K562 (cell line): ENCODE measurements around the gene SIPA1L2. TPM values are rescaled to one million over a fixed set of nuclear protein-coding genes. Genes with fewer than 3 reads are reported as not detected.

Source experiments
- ATAC-seq: fragments of 200-7000 bp; cut with Tn5 transposase; 3 replicates; pipeline ENCODE4 v1.9.1; 2020; ENCODE audit warnings: moderate library complexity
- BruUV-seq: library from RNA; stranded (reverse); fragments of 400-500 nt; replicated peaks from 2 replicates; lab custom pipeline; 2021; lab: Mats Ljungman, UMichigan
- CTCF ChIA-PET: fragments of 300-600 bp; formaldehyde crosslinking; extraction: SDS; loops from one replicate; lab custom pipeline; 2021; ENCODE audit warnings: low intra/inter-chr PET ratio; lab: Yijun Ruan, JAX
- POLR2A ChIA-PET: fragments of 300-600, 350-650 bp; sonication (Branson Sonifier 250); formaldehyde crosslinking; extraction: SDS; loops from one replicate; lab custom pipeline; 2021; ENCODE audit warnings: antibody characterized with exemption, inconsistent platforms; lab: Yijun Ruan, JAX
- DNase-seq, 4 experiments: peaks; one replicate each; pipeline versions ENCODE4 v3.0.0 to v3.0.0-alpha.2; 2011 to 2018; ENCODE audit warnings: low spot score in 3 of 4, mixed read lengths in 3 of 4; ENCODE audit errors: extremely low read depth in 1 of 4
- FAIRE-seq: peaks from 2 replicates; lab custom pipeline; 2011; peaks lifted over from hg19 to GRCh38; lab: Jason Lieb, UNC
- H2AFZ ChIP-seq: 2 replicates; pipeline ENCODE4 v1.6.0; 2011; ENCODE audit warnings: low read depth, low read length, control low read depth, inconsistent platforms
- H3K27ac ChIP-seq: fragments of 200-600 bp; 3 replicates; pipeline ENCODE4 v1.8.0; 2011; ENCODE audit warnings: low read depth, mild to moderate bottlenecking, control low read depth, inconsistent platforms, low read length, moderate library complexity, mixed read lengths; ENCODE audit errors: extremely low read depth
- H3K27me3 ChIP-seq, 2 experiments: fragments of 300-600 bp in 1 of 2; 2 replicates in 1 of 2; 3 replicates in 1 of 2; pipeline versions ENCODE4 v1.6.0 to v1.8.0; 2011; ENCODE audit warnings: inconsistent platforms in 2 of 2, low read length in 2 of 2, mild to moderate bottlenecking in 1 of 2, mixed read lengths in 1 of 2, moderate library complexity in 1 of 2; ENCODE audit not compliant: control insufficient read depth in 2 of 2, insufficient read depth in 2 of 2
- H3K36me3 ChIP-seq: fragments of 300-600 bp; 3 replicates; pipeline ENCODE4 v1.8.0; 2011; ENCODE audit warnings: mild to moderate bottlenecking, low read length, inconsistent platforms; ENCODE audit not compliant: control insufficient read depth, insufficient read depth
- H3K4me1 ChIP-seq, 2 experiments: fragments of 200-600 bp in 1 of 2; replicated peaks in 1 of 2; 2 replicates in 1 of 2; 3 replicates in 1 of 2; pipeline versions ENCODE4 v1.5.1 to v1.8.0; 2011; ENCODE audit warnings: inconsistent platforms in 2 of 2, low read length in 2 of 2, mild to moderate bottlenecking in 1 of 2, mixed read lengths in 1 of 2, moderate library complexity in 1 of 2; ENCODE audit not compliant: control insufficient read depth in 2 of 2, insufficient read depth in 2 of 2
- H3K4me2 ChIP-seq: 2 replicates; pipeline ENCODE4 v1.6.1; 2011; ENCODE audit warnings: low read length, control low read depth, inconsistent platforms, mixed read lengths; ENCODE audit not compliant: insufficient read depth
- H3K4me3 ChIP-seq: fragments of 200-600 bp; sonication (generic), shearing (Covaris generic); 2 replicates; pipeline ENCODE4 v1.5.1; 2016; ENCODE audit warnings: control low read depth, inconsistent platforms
- H3K79me2 ChIP-seq: fragments of 200-600 bp; 3 replicates; pipeline ENCODE4 v1.8.0; 2011; ENCODE audit warnings: low read length, inconsistent platforms; ENCODE audit not compliant: control insufficient read depth, insufficient read depth
- H3K9ac ChIP-seq, 2 experiments: 2 replicates each; pipeline versions ENCODE4 v1.6.0 to v1.6.1; 2011; ENCODE audit warnings: low read depth in 2 of 2, low read length in 2 of 2, control low read depth in 1 of 2, inconsistent platforms in 1 of 2, mild to moderate bottlenecking in 1 of 2, mixed read lengths in 1 of 2; ENCODE audit not compliant: insufficient read depth in 1 of 2
- H3K9me1 ChIP-seq: one replicate; pipeline ENCODE4 v1.6.0; 2011; ENCODE audit warnings: inconsistent platforms, mild to moderate bottlenecking, low read length, moderate library complexity; ENCODE audit not compliant: control insufficient read depth, insufficient read depth
- H3K9me3 ChIP-seq: replicated peaks from 2 replicates; pipeline ENCODE4 v1.5.1; 2011; ENCODE audit warnings: low read depth, low read length, inconsistent platforms; ENCODE audit not compliant: control insufficient read depth, insufficient read depth
- H4K20me1 ChIP-seq: replicated peaks from 2 replicates; pipeline ENCODE4 v1.6.1; 2011; ENCODE audit warnings: low read length, inconsistent platforms, mixed read lengths; ENCODE audit not compliant: control insufficient read depth, insufficient read depth
- BDP1 ChIP-seq: IDR thresholded peaks from 3 replicates; pipeline ENCODE4 v1.6.1; 2011; ENCODE audit not compliant: insufficient read length, insufficient read depth
- CBFB ChIP-seq: sonication (generic); formaldehyde crosslinking; IDR thresholded peaks from 2 replicates; pipeline ENCODE4 v1.4.0; 2020; ENCODE audit warnings: mild to moderate bottlenecking, missing genetic modification reagents
- NFE2 ChIP-seq: IDR thresholded peaks from 2 replicates; pipeline ENCODE4 v1.6.1; 2014; ENCODE audit warnings: antibody characterized with exemption, low read depth
- WGBS: fragments of 100-300 bp; shearing (Covaris generic); methylation state at CpG from one replicate; pipeline ENCODE4 v1.1.6; 2016; ENCODE audit warnings: low coverage, mixed read lengths; ENCODE audit not compliant: insufficient coverage; ENCODE audit errors: missing lambda C conversion rate; 5-methylcytosine and 5-hydroxymethylcytosine counted together
- in situ Hi-C: fragments of 300-500 bp; cut with MboI; formaldehyde crosslinking; loops from 4 replicates; pipeline ENCODE4 v1.15.0; 2018; ENCODE audit warnings: inconsistent platforms, mixed read lengths
- intact Hi-C: fragments of 100-400 bp; cut with micrococcal nuclease; formaldehyde crosslinking; loops from 2 replicates; pipeline ENCODE4 v1.14.2; 2022
- polyA plus RNA-seq, 8 experiments: library from polyadenylated mRNA; depleted of rRNA in 4 of 8; stranded (reverse) in 5 of 8; unstranded in 3 of 8; fragments of >200 nt; fragmentation: Nextera tagmentation in 2 of 8; fragmentation: Illumina TruSeq in 1 of 8; extraction: Ambion mirVana in 2 of 8; extraction: Trizol in 1 of 8; gene quantifications; 2 replicates each; pipeline versions ENCODE4 v1.2.1 to v1.2.3, GENCODE V29; 2011 to 2014; ENCODE audit warnings: inconsistent platforms in 1 of 8, missing spikeins in 1 of 8
- total RNA-seq, 7 experiments: library from RNA; depleted of rRNA in 6 of 7; stranded (reverse); fragments of >200 nt in 6 of 7; fragmentation: Illumina TruSeq in 2 of 7; extraction: Trizol in 2 of 7; gene quantifications; 2 replicates each; pipeline versions ENCODE4 v1.2.1 to v1.2.3, GENCODE V29; 2011 to 2021; ENCODE audit warnings: low replicate concordance in 1 of 7
- TF ChIP-seq, protein P1 (sequence below), 3 experiments: fragments of 200-800 bp in 1 of 3; fragments of 250-450 bp in 1 of 3; fragments of 450-650 bp in 1 of 3; sonication (Bioruptor Pico) in 1 of 3; sonication (Bioruptor generic) in 1 of 3; formaldehyde crosslinking in 1 of 3; IDR thresholded peaks; 2 replicates each; pipeline versions ENCODE4 v1.6.1 to v1.8.0; 2016 to 2022; ENCODE audit warnings: mild to moderate bottlenecking in 2 of 3, missing genetic modification characterization in 2 of 3, missing compliant biosample characterization in 1 of 3, moderate library complexity in 1 of 3
- TF ChIP-seq, protein P2 (sequence below): sonication (generic); formaldehyde crosslinking; IDR thresholded peaks from 2 replicates; pipeline ENCODE4 v1.8.1; 2022; ENCODE audit warnings: missing genetic modification reagents
- TF ChIP-seq, protein P3 (sequence below): fragments of 200-600 bp; sonication (generic); IDR thresholded peaks from one replicate; pipeline ENCODE4 v1.6.1; 2012; ENCODE audit warnings: mild to moderate bottlenecking, low read depth, low read length, inconsistent platforms

Gene SIPA1L2
- total and polyA plus RNA-seq, 9 of the 15 experiments (the other 6 are each of a cell fraction or from before 2014, with no cell fraction given), result 0.04 to 0.22 (median 0.06) TPM; not detected in 5

DNA sequence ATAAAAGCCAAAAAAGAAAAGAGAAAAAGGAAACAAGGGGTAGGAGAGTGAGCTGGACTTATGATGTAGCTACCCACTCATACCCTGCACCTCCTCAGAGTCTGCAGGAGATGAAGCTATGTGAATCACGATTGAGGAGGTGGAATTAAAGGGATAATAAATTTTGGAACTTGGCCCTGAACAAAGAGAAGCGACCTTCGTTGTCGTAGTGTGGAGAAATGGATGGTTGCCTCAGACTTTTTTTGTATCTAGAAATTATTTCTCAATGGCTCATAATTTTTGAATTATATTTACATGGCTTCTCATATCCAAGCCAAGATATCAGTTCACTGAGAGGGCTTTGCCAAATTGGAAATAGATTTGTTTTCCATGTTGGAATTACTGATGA is 37.8 kb upstream of the SIPA1L2 start:
- no peak for FAIRE-seq
- H2AFZ ChIP-seq, result no peak overlapping the region
- WGBS, result 0% methylated on average over 4 of the region's 4 CpGs
- H4K20me1 ChIP-seq, result no peaks in the 10 kb centered on the region
- ChIA-PET CTCF (no interaction called here), POLR2A (no interaction called here)
- no peaks in the 10 kb centered on the region for H3K4me1 ChIP-seq
- no peak overlapping the region for H3K4me3 ChIP-seq
- in situ Hi-C loops (no loop called here), intact Hi-C loops (no loop called here)
- H3K4me2 ChIP-seq, result no peak overlapping the region
- no peaks in the 10 kb centered on the region for H3K27me3 ChIP-seq
- H3K9me3 ChIP-seq, result no peaks in the 10 kb centered on the region
- H3K27ac ChIP-seq, result no peak overlapping the region
- H3K9ac ChIP-seq, result no peak overlapping the region
- no peaks in the 10 kb centered on the region for H3K79me2 ChIP-seq
- BruUV-seq, result no TSS peak
- H3K36me3 ChIP-seq, result no peaks in the 10 kb centered on the region
- ATAC-seq, result no peak
- no peak for DNase-seq
- H3K9me1 ChIP-seq, result no peaks in the 10 kb centered on the region
- TF ChIP-seq, protein P1, sequence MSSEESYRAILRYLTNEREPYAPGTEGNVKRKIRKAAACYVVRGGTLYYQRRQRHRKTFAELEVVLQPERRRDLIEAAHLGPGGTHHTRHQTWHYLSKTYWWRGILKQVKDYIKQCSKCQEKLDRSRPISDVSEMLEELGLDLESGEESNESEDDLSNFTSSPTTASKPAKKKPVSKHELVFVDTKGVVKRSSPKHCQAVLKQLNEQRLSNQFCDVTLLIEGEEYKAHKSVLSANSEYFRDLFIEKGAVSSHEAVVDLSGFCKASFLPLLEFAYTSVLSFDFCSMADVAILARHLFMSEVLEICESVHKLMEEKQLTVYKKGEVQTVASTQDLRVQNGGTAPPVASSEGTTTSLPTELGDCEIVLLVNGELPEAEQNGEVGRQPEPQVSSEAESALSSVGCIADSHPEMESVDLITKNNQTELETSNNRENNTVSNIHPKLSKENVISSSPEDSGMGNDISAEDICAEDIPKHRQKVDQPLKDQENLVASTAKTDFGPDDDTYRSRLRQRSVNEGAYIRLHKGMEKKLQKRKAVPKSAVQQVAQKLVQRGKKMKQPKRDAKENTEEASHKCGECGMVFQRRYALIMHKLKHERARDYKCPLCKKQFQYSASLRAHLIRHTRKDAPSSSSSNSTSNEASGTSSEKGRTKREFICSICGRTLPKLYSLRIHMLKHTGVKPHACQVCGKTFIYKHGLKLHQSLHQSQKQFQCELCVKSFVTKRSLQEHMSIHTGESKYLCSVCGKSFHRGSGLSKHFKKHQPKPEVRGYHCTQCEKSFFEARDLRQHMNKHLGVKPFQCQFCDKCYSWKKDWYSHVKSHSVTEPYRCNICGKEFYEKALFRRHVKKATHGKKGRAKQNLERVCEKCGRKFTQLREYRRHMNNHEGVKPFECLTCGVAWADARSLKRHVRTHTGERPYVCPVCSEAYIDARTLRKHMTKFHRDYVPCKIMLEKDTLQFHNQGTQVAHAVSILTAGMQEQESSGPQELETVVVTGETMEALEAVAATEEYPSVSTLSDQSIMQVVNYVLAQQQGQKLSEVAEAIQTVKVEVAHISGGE (CRISPR knock-in tag; IDR thresholded peaks at IDR 0.05), result no peak
- TF ChIP-seq NFE2 (no peak), BDP1 (no peak), CBFB (CRISPR knock-in tag) (no peak)
- TF ChIP-seq, protein P2, sequence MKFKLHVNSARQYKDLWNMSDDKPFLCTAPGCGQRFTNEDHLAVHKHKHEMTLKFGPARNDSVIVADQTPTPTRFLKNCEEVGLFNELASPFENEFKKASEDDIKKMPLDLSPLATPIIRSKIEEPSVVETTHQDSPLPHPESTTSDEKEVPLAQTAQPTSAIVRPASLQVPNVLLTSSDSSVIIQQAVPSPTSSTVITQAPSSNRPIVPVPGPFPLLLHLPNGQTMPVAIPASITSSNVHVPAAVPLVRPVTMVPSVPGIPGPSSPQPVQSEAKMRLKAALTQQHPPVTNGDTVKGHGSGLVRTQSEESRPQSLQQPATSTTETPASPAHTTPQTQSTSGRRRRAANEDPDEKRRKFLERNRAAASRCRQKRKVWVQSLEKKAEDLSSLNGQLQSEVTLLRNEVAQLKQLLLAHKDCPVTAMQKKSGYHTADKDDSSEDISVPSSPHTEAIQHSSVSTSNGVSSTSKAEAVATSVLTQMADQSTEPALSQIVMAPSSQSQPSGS (CRISPR knock-in tag), result no peak
- TF ChIP-seq, protein P3, sequence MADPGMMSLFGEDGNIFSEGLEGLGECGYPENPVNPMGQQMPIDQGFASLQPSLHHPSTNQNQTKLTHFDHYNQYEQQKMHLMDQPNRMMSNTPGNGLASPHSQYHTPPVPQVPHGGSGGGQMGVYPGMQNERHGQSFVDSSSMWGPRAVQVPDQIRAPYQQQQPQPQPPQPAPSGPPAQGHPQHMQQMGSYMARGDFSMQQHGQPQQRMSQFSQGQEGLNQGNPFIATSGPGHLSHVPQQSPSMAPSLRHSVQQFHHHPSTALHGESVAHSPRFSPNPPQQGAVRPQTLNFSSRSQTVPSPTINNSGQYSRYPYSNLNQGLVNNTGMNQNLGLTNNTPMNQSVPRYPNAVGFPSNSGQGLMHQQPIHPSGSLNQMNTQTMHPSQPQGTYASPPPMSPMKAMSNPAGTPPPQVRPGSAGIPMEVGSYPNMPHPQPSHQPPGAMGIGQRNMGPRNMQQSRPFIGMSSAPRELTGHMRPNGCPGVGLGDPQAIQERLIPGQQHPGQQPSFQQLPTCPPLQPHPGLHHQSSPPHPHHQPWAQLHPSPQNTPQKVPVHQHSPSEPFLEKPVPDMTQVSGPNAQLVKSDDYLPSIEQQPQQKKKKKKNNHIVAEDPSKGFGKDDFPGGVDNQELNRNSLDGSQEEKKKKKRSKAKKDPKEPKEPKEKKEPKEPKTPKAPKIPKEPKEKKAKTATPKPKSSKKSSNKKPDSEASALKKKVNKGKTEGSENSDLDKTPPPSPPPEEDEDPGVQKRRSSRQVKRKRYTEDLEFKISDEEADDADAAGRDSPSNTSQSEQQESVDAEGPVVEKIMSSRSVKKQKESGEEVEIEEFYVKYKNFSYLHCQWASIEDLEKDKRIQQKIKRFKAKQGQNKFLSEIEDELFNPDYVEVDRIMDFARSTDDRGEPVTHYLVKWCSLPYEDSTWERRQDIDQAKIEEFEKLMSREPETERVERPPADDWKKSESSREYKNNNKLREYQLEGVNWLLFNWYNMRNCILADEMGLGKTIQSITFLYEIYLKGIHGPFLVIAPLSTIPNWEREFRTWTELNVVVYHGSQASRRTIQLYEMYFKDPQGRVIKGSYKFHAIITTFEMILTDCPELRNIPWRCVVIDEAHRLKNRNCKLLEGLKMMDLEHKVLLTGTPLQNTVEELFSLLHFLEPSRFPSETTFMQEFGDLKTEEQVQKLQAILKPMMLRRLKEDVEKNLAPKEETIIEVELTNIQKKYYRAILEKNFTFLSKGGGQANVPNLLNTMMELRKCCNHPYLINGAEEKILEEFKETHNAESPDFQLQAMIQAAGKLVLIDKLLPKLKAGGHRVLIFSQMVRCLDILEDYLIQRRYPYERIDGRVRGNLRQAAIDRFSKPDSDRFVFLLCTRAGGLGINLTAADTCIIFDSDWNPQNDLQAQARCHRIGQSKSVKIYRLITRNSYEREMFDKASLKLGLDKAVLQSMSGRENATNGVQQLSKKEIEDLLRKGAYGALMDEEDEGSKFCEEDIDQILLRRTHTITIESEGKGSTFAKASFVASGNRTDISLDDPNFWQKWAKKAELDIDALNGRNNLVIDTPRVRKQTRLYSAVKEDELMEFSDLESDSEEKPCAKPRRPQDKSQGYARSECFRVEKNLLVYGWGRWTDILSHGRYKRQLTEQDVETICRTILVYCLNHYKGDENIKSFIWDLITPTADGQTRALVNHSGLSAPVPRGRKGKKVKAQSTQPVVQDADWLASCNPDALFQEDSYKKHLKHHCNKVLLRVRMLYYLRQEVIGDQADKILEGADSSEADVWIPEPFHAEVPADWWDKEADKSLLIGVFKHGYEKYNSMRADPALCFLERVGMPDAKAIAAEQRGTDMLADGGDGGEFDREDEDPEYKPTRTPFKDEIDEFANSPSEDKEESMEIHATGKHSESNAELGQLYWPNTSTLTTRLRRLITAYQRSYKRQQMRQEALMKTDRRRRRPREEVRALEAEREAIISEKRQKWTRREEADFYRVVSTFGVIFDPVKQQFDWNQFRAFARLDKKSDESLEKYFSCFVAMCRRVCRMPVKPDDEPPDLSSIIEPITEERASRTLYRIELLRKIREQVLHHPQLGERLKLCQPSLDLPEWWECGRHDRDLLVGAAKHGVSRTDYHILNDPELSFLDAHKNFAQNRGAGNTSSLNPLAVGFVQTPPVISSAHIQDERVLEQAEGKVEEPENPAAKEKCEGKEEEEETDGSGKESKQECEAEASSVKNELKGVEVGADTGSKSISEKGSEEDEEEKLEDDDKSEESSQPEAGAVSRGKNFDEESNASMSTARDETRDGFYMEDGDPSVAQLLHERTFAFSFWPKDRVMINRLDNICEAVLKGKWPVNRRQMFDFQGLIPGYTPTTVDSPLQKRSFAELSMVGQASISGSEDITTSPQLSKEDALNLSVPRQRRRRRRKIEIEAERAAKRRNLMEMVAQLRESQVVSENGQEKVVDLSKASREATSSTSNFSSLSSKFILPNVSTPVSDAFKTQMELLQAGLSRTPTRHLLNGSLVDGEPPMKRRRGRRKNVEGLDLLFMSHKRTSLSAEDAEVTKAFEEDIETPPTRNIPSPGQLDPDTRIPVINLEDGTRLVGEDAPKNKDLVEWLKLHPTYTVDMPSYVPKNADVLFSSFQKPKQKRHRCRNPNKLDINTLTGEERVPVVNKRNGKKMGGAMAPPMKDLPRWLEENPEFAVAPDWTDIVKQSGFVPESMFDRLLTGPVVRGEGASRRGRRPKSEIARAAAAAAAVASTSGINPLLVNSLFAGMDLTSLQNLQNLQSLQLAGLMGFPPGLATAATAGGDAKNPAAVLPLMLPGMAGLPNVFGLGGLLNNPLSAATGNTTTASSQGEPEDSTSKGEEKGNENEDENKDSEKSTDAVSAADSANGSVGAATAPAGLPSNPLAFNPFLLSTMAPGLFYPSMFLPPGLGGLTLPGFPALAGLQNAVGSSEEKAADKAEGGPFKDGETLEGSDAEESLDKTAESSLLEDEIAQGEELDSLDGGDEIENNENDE, result no peak
